GM23338 (cell line): ENCODE data around the gene ALOX15B. TPM values are rescaled to one million over a fixed set of nuclear protein-coding genes. Genes with fewer than 3 reads are reported as not detected.

Experiments
- ATAC-seq: fragments of 200-7000 bp; cut with Tn5 transposase; 3 replicates; pipeline ENCODE4 v1.9.1; 2020
- DNase-seq: peaks from one replicate; pipeline ENCODE4 v3.0.0-alpha.2; 2015; ENCODE audit warnings: low spot score
- H2AFZ ChIP-seq: fragments of 200-600 bp; sonication (generic); 2 replicates; pipeline ENCODE4 v1.8.0; 2016; ENCODE audit warnings: antibody characterized with exemption, mild to moderate bottlenecking, moderate library complexity
- H3F3A ChIP-seq: fragments of 200-600 bp; sonication (generic); replicated peaks from 2 replicates; pipeline ENCODE4 v1.8.0; 2017; ENCODE audit warnings: antibody characterized with exemption, mixed run types, low read depth
- H3K27ac ChIP-seq: fragments of 200-600 bp; sonication (generic); 2 replicates; pipeline ENCODE4 v1.6.1; 2016; ENCODE audit warnings: low read depth
- H3K27me3 ChIP-seq: fragments of 200-600 bp; sonication (generic); 2 replicates; pipeline ENCODE4 v1.8.0; 2016; ENCODE audit warnings: mild to moderate bottlenecking, mixed run types, moderate library complexity; ENCODE audit not compliant: insufficient read depth
- H3K36me3 ChIP-seq: fragments of 200-600 bp; sonication (generic); 2 replicates; pipeline ENCODE4 v1.8.0; 2016; ENCODE audit warnings: mild to moderate bottlenecking; ENCODE audit not compliant: insufficient read depth
- H3K4me1 ChIP-seq: fragments of 200-600 bp; sonication (generic); 2 replicates; pipeline ENCODE4 v1.8.0; 2016; ENCODE audit warnings: mild to moderate bottlenecking, moderate library complexity; ENCODE audit not compliant: insufficient read depth
- H3K4me2 ChIP-seq: fragments of 200-600 bp; sonication (generic); 2 replicates; pipeline ENCODE4 v1.7.1; 2017; ENCODE audit warnings: mixed run types
- H3K4me3 ChIP-seq: fragments of 200-600 bp; sonication (generic); 2 replicates; pipeline ENCODE4 v1.6.1; 2016; ENCODE audit warnings: mixed run types
- H3K79me2 ChIP-seq: fragments of 200-600 bp; sonication (generic); replicated peaks from 2 replicates; pipeline ENCODE4 v1.8.0; 2017; ENCODE audit warnings: mild to moderate bottlenecking; ENCODE audit not compliant: insufficient read depth
- H3K9me2 ChIP-seq: fragments of 200-600 bp; sonication (generic); 2 replicates; pipeline ENCODE4 v1.8.0; 2017; ENCODE audit not compliant: insufficient read depth
- H4K20me1 ChIP-seq: fragments of 200-600 bp; sonication (generic); replicated peaks from 2 replicates; pipeline ENCODE4 v1.8.0; 2017; ENCODE audit warnings: mild to moderate bottlenecking; ENCODE audit not compliant: insufficient read depth
- H3K27ac Mint-ChIP-seq: 2 replicates; pipeline ENCODE4 v1.8.0; 2020; ENCODE audit warnings: inconsistent platforms, mild to moderate bottlenecking, moderate library complexity, mixed read lengths
- H3K27me3 Mint-ChIP-seq: 3 replicates; pipeline ENCODE4 v1.8.0; 2022; ENCODE audit warnings: low read depth, mild to moderate bottlenecking, moderate library complexity, mixed read lengths, inconsistent platforms; ENCODE audit not compliant: insufficient read depth, poor library complexity
- H3K36me3 Mint-ChIP-seq: 3 replicates; pipeline ENCODE4 v1.8.0; 2021; ENCODE audit warnings: low read depth, mild to moderate bottlenecking, inconsistent platforms, moderate library complexity, mixed read lengths
- H3K4me1 Mint-ChIP-seq: 3 replicates; pipeline ENCODE4 v1.8.0; 2020; ENCODE audit warnings: mild to moderate bottlenecking, inconsistent platforms, mixed read lengths
- H3K4me3 Mint-ChIP-seq: 3 replicates; pipeline ENCODE4 v1.8.0; 2021; ENCODE audit warnings: moderate library complexity, mild to moderate bottlenecking, inconsistent platforms, mixed read lengths
- H3K9me3 Mint-ChIP-seq: 3 replicates; pipeline ENCODE4 v1.8.0; 2020; ENCODE audit warnings: moderate library complexity, mild to moderate bottlenecking, inconsistent platforms, mixed read lengths
- CREB1 ChIP-seq: fragments of 250-450 bp; sonication (Bioruptor Pico); IDR thresholded peaks from 2 replicates; pipeline ENCODE4 v1.5.0; 2020; ENCODE audit warnings: low read depth, mild to moderate bottlenecking, moderate library complexity
- CTCF ChIP-seq, 2 experiments: fragments of 200-600 bp in 1 of 2; sonication (generic) in 1 of 2; conservative IDR thresholded peaks; 2 replicates each; pipeline versions ENCODE4 v1.5.1 to v1.6.1; 2016 to 2017; ENCODE audit warnings: antibody characterized with exemption in 2 of 2, low read depth in 2 of 2, mild to moderate bottlenecking in 2 of 2, moderate library complexity in 1 of 2
- ETS1 ChIP-seq: IDR thresholded peaks from 2 replicates; pipeline ENCODE4 v1.6.1; 2016; ENCODE audit warnings: antibody characterized with exemption
- EZH2 ChIP-seq: fragments of 200-600 bp; sonication (generic); IDR thresholded peaks from one replicate; pipeline ENCODE4 v1.8.0; 2017; ENCODE audit warnings: antibody characterized with exemption, mild to moderate bottlenecking, low read depth; ENCODE audit not compliant: unreplicated experiment
- EZH2phosphoT487 ChIP-seq: fragments of 200-600 bp; sonication (generic); IDR thresholded peaks from one replicate; pipeline ENCODE4 v1.8.1; 2018; ENCODE audit warnings: antibody characterized with exemption; ENCODE audit not compliant: unreplicated experiment
- JUNB ChIP-seq: IDR thresholded peaks from one replicate; pipeline ENCODE4 v1.6.1; 2016; ENCODE audit warnings: antibody characterized with exemption; ENCODE audit not compliant: unreplicated experiment
- NANOG ChIP-seq: IDR thresholded peaks from 2 replicates; pipeline ENCODE4 v1.6.1; 2016; ENCODE audit warnings: antibody characterized with exemption, borderline replicate concordance
- POLR2AphosphoS5 ChIP-seq: IDR thresholded peaks from 2 replicates; pipeline ENCODE4 v1.6.1; 2016; ENCODE audit warnings: antibody characterized with exemption, low read depth
- REST ChIP-seq: IDR thresholded peaks from one replicate; pipeline ENCODE4 v1.6.1; 2018; ENCODE audit warnings: antibody characterized with exemption; ENCODE audit not compliant: unreplicated experiment
- STAT1 ChIP-seq: IDR thresholded peaks from one replicate; pipeline ENCODE4 v1.6.1; 2016; ENCODE audit warnings: antibody characterized with exemption; ENCODE audit not compliant: unreplicated experiment
- ZNF114 ChIP-seq: fragments of 250-450 bp; sonication (Bioruptor Pico); IDR thresholded peaks from 2 replicates; pipeline ENCODE4 v1.5.0; 2020; ENCODE audit warnings: mild to moderate bottlenecking, moderate library complexity
- ZNF331 ChIP-seq: fragments of 250-450 bp; sonication (Bioruptor Pico); IDR thresholded peaks from 2 replicates; pipeline ENCODE4 v1.5.0; 2020; ENCODE audit warnings: low read depth, mild to moderate bottlenecking, moderate library complexity
- ZNF462 ChIP-seq: fragments of 250-450 bp; sonication (Bioruptor Pico); IDR thresholded peaks from 2 replicates; pipeline ENCODE4 v1.5.0; 2020; ENCODE audit warnings: mild to moderate bottlenecking, moderate library complexity
- polyA plus RNA-seq: library from polyadenylated mRNA; unstranded; fragments of >200 nt; fragmentation: Nextera tagmentation; extraction: Ambion mirVana; gene quantifications from 2 replicates; pipeline ENCODE4 v1.2.1, GENCODE V29; 2016
- total RNA-seq: library from RNA; depleted of rRNA; stranded (reverse); fragments of >200 nt; shearing (Covaris generic); gene quantifications from 2 replicates; pipeline ENCODE4 v1.2.3, GENCODE V29; 2014

ALOX15B gene
- total and polyA plus RNA-seq, 2 experiments from 2014 or later = 0.42 to 0.45 TPM

GRCh38 chr17:8005357-8005756 is 33.5 kb upstream of the ALOX15B start:
- Mint-ChIP-seq H3K9me3 (peaks cover 3% of the 10 kb centered on the region; the same call in 1 of the 3 replicates), H3K4me1 (peaks cover 18% of the 10 kb centered on the region), H3K27ac (no peak overlapping the region), H3K36me3 (no peaks in the 10 kb centered on the region; the same call in 2 of the 3 replicates), H3K4me3 (no peak overlapping the region), H3K27me3 (peaks cover 33% of the 10 kb centered on the region)
- peaks cover 7% of the 10 kb centered on the region; the same call in 1 of the 2 replicates for H3K4me1 ChIP-seq
- no peak overlapping the region for H3K27ac ChIP-seq
- H3K4me2 ChIP-seq = no peak overlapping the region
- no peak for TF ChIP-seq JUNB
- TF ChIP-seq ZNF462 (CRISPR knock-in tag) = no peak
- no peak for TF ChIP-seq EZH2
- TF ChIP-seq ETS1 = no peak
- TF ChIP-seq EZH2phosphoT487 = no peak
- no peak for TF ChIP-seq CREB1 (CRISPR knock-in tag)
- no peak for TF ChIP-seq STAT1
- TF ChIP-seq ZNF114 = no peak
- no peak for TF ChIP-seq POLR2AphosphoS5
- TF ChIP-seq ZNF331 = no peak
- no peak for TF ChIP-seq REST
- no peak for TF ChIP-seq NANOG
- no peak for TF ChIP-seq CTCF (conservative IDR thresholded peaks at IDR 0.05; ENCODE audit: low read depth in 2 of 2)
- H3K36me3 ChIP-seq = no peaks in the 10 kb centered on the region
- no peaks in the 10 kb centered on the region for H3K9me2 ChIP-seq
- 0 out of 2 replicates have a peak, but pooled peaks cover 3% of the 10 kb centered on the region for H3F3A ChIP-seq
- peaks cover 59% of the 10 kb centered on the region for H3K27me3 ChIP-seq
- H4K20me1 ChIP-seq = no peaks in the 10 kb centered on the region; the same call in 1 of the 2 replicates
- ATAC-seq (no peak), DNase-seq (no peak)
- no peaks in the 10 kb centered on the region for H3K79me2 ChIP-seq
- H3K4me3 ChIP-seq = no peak overlapping the region
- no peak overlapping the region for H2AFZ ChIP-seq
